ENCODE results near the gene GABPB2.

GABPB2 gene

GRCh38 chr1:151165281-151165737 is 94.7 kb downstream of the GABPB2 start:
- no peak for DNase-seq

GRCh38 chr1:151165738-151166504 is 95.4 kb downstream of the GABPB2 start, which contains the start of the genes LYSMD1 and SCNM1:
LYSMD1 (minus strand) TSS chr1:151165902; CDS start chr1:151165258, 644 bp downstream.
SCNM1 (plus strand) TSS chr1:151166144; CDS start chr1:151166153, 9 bp downstream.
- DNase-seq: peak; percentile 76 to 88 (median 84)

GRCh38 chr1:151166505-151166956 is 96.0 kb downstream of the GABPB2 start:
- DNase-seq: no peak

GRCh38 chr1:151167116-151167515 is 96.6 kb downstream of the GABPB2 start:
- DNase-seq: no peak

- DNase-seq: no peak
Observed at GRCh38 chr1:151171190-151171589, 100.6 kb downstream of the GABPB2 start.
